ENCODE measurements around the gene JPH2.

DNA sequence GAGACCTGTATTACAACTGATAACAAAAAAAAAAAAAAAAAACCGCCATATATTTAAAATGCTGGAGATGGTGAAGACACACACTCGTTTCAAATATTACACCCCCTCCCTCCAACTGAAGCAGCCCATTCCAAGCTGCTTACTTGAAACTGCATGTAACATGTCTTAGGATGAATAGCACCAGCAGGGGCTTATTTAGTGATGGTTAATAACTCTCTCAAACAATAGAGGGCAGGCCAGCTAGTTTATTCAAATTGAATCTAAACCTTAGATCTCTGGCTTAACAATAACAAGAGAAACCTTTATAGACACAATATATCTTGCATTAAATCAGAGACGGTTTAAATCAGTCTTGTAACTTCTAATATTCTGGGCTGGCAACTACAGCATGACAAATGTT lies 9.3 kb upstream of the JPH2 start:
- TF ChIP-seq GATA2 (IDR thresholded peaks at IDR 0.05; ENCODE audit: low read depth, low read length) = no peak
- no peak for TF ChIP-seq GATA3 (IDR thresholded peaks at IDR 0.05; ENCODE audit: low read depth, low read length)
